HG03045 (cell line): Measurements from ENCODE around the gene SORT1.
A peak's percentile ranks its signal among the peaks of the same experiment; 100 is the strongest.

Experiments
- ATAC-seq: cut with Tn5 transposase; IDR thresholded peaks from one replicate; pipeline ENCODE4 v1.9.1; 2021; ENCODE audit warnings: mild to moderate bottlenecking, moderate library complexity; ENCODE audit not compliant: unreplicated experiment

SORT1 gene

GRCh38 chr1:109263597-109264378 is 133.9 kb downstream of the SORT1 start:
- ATAC-seq: peak; percentile 63

DNA sequence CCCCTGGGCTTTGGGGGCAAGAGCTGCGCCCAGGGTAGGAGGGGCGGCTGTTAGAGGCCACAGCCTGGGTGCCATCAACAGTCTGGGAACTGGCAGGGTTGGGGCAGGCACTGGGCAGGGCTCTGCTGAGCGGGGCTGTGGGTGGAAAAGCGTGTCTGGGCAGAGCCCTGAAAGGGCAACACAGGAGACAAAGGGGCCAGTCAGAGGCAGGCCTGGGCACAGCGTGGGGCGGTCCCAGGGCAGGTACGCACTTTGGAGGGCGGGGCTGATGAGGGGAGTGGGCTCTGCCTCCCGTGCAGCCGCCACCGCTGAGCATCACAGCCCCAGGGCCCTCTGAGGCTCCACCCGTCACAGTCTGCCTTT is 134.5 kb downstream of the SORT1 start:
- ATAC-seq: no peak

DNA sequence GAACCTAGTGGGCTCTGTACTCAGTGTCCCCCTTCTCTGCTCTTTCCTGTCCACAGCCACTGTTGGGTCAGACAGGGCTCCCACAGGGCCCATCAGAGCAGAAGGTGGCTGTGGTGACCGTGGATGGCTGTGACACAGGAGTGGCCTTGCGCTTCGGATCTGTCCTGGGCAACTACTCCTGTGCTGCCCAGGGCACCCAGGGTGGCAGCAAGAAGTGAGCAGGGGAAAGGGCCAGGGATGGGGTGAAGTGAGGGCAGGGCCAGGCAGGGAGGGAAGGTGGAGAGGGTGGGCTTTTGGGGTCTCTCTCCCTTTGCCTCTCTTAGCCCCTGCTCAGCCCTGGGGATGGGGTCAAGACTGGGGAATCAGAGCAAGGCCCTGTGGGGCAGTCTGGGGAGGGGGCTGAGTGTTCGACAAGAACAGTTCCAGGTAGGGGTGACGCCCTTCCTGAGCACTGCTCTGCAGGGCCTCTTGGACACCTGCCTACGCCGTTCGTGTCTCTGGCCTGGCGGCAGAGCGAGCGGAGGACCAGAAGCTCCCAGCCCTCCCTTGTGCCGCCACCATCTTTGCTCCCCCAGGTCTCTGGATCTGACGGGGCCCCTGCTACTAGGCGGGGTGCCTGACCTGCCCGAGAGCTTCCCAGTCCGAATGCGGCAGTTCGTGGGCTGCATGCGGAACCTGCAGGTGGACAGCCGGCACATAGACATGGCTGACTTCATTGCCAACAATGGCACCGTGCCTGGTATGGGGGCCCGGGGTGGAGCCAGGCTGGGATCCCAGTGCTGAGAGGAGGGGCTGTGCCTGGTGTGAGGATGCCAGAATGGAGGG is 135.3 kb downstream of the SORT1 start:
- no peak for ATAC-seq

GRCh38 chr1:109261578-109261977 is 136.1 kb downstream of the SORT1 start:
- no peak for ATAC-seq

DNA sequence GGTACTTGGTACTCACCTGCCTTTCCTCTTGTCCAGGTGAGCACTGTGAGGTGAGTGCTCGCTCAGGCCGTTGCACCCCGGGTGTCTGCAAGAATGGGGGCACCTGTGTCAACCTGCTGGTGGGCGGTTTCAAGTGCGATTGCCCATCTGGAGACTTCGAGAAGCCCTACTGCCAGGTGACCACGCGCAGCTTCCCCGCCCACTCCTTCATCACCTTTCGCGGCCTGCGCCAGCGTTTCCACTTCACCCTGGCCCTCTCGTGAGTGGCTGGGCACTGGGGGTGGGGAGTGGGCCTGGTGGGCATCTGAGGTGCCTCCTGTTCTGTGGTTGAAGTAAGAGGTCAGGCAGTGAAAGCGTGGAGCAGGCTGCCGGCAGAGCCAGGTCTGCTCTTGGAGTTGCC is 136.7 kb downstream of the SORT1 start:
- ATAC-seq: no peak

- ATAC-seq: no peak
These were observed 137.8 kb downstream of the SORT1 start for GRCh38 chr1:109259674-109260557.
